ENCODE measurements around the gene KDELR1. TPM values are rescaled to one million over a fixed set of nuclear protein-coding genes. Genes with fewer than 3 reads are reported as not detected.

The KDELR1 gene
- total RNA-seq, 1 donor from 2014 or later = 227 TPM

GRCh38 chr19:48332662-48333466, 58.5 kb downstream of the KDELR1 start:
- no peak for TF ChIP-seq CTCF (conservative IDR thresholded peaks at IDR 0.05)
- H3K4me3 Mint-ChIP-seq = peak overlapping the region; percentile 86
- peak; percentile 86 for DNase-seq (ENCODE audit: extremely low spot score, unreplicated experiment)
- H3K9me3 Mint-ChIP-seq = no peaks in the 10 kb centered on the region
- H3K4me1 Mint-ChIP-seq (ENCODE audit: unreplicated experiment) = peaks cover 28% of the 10 kb centered on the region
- peaks cover 3% of the 10 kb centered on the region for H3K27me3 Mint-ChIP-seq
- H3K27ac Mint-ChIP-seq = peak overlapping the region; percentile 96
- H3K36me3 Mint-ChIP-seq = peaks cover 3% of the 10 kb centered on the region

Other genes with a start within 250 kb of the KDELR1 start
- 48.4 and 84.9 TPM in 2 replicates for gene LIG1, start 221.2 kb downstream of the KDELR1 start, total RNA-seq (ENCODE audit: low replicate concordance)
- 6.7 and 10.7 TPM in 2 replicates for gene ZSWIM9, start 220.9 kb downstream of the KDELR1 start, total RNA-seq (ENCODE audit: low replicate concordance)
- gene CARD8, start 135.6 kb downstream of the KDELR1 start, total RNA-seq (ENCODE audit: low replicate concordance) = 21.9 and 50.4 TPM in 2 replicates
- 1.5 and 7.4 TPM in 2 replicates for gene ZNF114, start 121.5 kb downstream of the KDELR1 start, total RNA-seq (ENCODE audit: low replicate concordance)
- gene EMP3, start 66.0 kb downstream of the KDELR1 start, total RNA-seq (ENCODE audit: low replicate concordance) = 3.8 and 47.8 TPM in 2 replicates
- 8.6 and 12.8 TPM in 2 replicates for gene TMEM143, start 27.6 kb downstream of the KDELR1 start, total RNA-seq (ENCODE audit: low replicate concordance)
- not detected in 2 replicates for gene SYNGR4, start 27.2 kb downstream of the KDELR1 start, total RNA-seq (ENCODE audit: low replicate concordance)
- gene GRIN2D, start 2.1 kb upstream of the KDELR1 start, total RNA-seq (ENCODE audit: low replicate concordance) = 0.45 and 0.58 TPM in 2 replicates
- 37.2 and 44.0 TPM in 2 replicates for gene GRWD1, start 54.4 kb upstream of the KDELR1 start, total RNA-seq (ENCODE audit: low replicate concordance)
- 1.8 TPM in 2 replicates for gene KCNJ14, start 64.0 kb upstream of the KDELR1 start, total RNA-seq (ENCODE audit: low replicate concordance)
- gene CYTH2, start 77.8 kb upstream of the KDELR1 start, total RNA-seq (ENCODE audit: low replicate concordance) = 115 and 139 TPM in 2 replicates
- 12.2 and 21.6 TPM in 2 replicates for gene LMTK3, start 120.3 kb upstream of the KDELR1 start, total RNA-seq (ENCODE audit: low replicate concordance)
- gene SULT2B1, start 160.6 kb upstream of the KDELR1 start, total RNA-seq (ENCODE audit: low replicate concordance) = 0.77 and 5.3 TPM in 2 replicates
- gene SPACA4, start 215.2 kb upstream of the KDELR1 start, total RNA-seq (ENCODE audit: low replicate concordance) = not detected in 2 replicates
- 6.1 and 8.1 TPM in 2 replicates for gene FAM83E, start 223.5 kb upstream of the KDELR1 start, total RNA-seq (ENCODE audit: low replicate concordance)
- gene RPL18, start 227.6 kb upstream of the KDELR1 start, total RNA-seq (ENCODE audit: low replicate concordance) = 1,623 and 1,815 TPM in 2 replicates
- 44.0 and 47.1 TPM in 2 replicates for gene SPHK2, start 228.0 kb upstream of the KDELR1 start, total RNA-seq (ENCODE audit: low replicate concordance)
- 24.5 and 31.5 TPM in 2 replicates for gene DBP, start 245.8 kb upstream of the KDELR1 start, total RNA-seq (ENCODE audit: low replicate concordance)

Measured in type B pancreatic cell (in vitro differentiated cells).